Endothelial cell of umbilical vein (primary cell): Measurements from ENCODE around the gene GPR148.
"Not testable (repeated sequence)": the region's sequence is repeated elsewhere in the genome, so short reads cannot be mapped to it uniquely, and the experiment has no call there.

Source experiments
- EZH2 ChIP-seq: IDR thresholded peaks from 2 replicates; pipeline ENCODE4 v1.6.1; 2012; ENCODE audit warnings: borderline replicate concordance, low read depth, mild to moderate bottlenecking, moderate library complexity, low read length, inconsistent platforms; ENCODE audit not compliant: severe bottlenecking
- FOS ChIP-seq: IDR thresholded peaks from 2 replicates; pipeline ENCODE4 v1.6.1; 2011; ENCODE audit warnings: mild to moderate bottlenecking, low read length, moderate library complexity, borderline replicate concordance; ENCODE audit not compliant: insufficient read depth
- GATA2 ChIP-seq: IDR thresholded peaks from 2 replicates; pipeline ENCODE4 v1.7.0; 2011; ENCODE audit warnings: low read depth, mild to moderate bottlenecking, moderate library complexity, mixed read lengths, low read length; ENCODE audit not compliant: insufficient read length, insufficient read depth
- JUN ChIP-seq: IDR thresholded peaks from 2 replicates; pipeline ENCODE4 v1.6.1; 2011; ENCODE audit warnings: borderline replicate concordance, low read depth; ENCODE audit not compliant: insufficient read length, insufficient read depth
- MAX ChIP-seq: IDR thresholded peaks from 2 replicates; pipeline ENCODE4 v1.6.1; 2011; ENCODE audit not compliant: insufficient read depth, insufficient read length
- MYC ChIP-seq: IDR thresholded peaks from one replicate; pipeline ENCODE4 v1.6.1; 2011; ENCODE audit warnings: mild to moderate bottlenecking, low read depth, low read length
- POLR2A ChIP-seq: IDR thresholded peaks from 2 replicates; pipeline ENCODE4 v1.6.1; 2012; ENCODE audit warnings: low read depth, mild to moderate bottlenecking, control low read depth, low read length
- POLR2AphosphoS5 ChIP-seq: IDR thresholded peaks from 2 replicates; pipeline ENCODE4 v1.6.1; 2012; ENCODE audit warnings: low read depth, mild to moderate bottlenecking, control low read depth, low read length, moderate library complexity; ENCODE audit not compliant: insufficient read depth
- TF ChIP-seq, protein P1 (sequence below), 2 donors: IDR thresholded peaks; 1 replicate in 1 of 2; 2 replicates in 1 of 2; pipeline ENCODE4 v1.5.1; 2011; ENCODE audit warnings: low read length in 2 of 2, mild to moderate bottlenecking in 2 of 2, moderate library complexity in 2 of 2, control low read depth in 1 of 2, inconsistent platforms in 1 of 2, low read depth in 1 of 2; ENCODE audit not compliant: insufficient read depth in 1 of 2; ENCODE audit errors: extremely low read depth in 1 of 2

GRCh38 chr2:130692041-130692770, 36.7 kb upstream of the GPR148 start:
- not testable (repeated sequence) for TF ChIP-seq MAX, POLR2A, EZH2, POLR2AphosphoS5, MYC, FOS, GATA2, JUN
- TF ChIP-seq, protein P1, sequence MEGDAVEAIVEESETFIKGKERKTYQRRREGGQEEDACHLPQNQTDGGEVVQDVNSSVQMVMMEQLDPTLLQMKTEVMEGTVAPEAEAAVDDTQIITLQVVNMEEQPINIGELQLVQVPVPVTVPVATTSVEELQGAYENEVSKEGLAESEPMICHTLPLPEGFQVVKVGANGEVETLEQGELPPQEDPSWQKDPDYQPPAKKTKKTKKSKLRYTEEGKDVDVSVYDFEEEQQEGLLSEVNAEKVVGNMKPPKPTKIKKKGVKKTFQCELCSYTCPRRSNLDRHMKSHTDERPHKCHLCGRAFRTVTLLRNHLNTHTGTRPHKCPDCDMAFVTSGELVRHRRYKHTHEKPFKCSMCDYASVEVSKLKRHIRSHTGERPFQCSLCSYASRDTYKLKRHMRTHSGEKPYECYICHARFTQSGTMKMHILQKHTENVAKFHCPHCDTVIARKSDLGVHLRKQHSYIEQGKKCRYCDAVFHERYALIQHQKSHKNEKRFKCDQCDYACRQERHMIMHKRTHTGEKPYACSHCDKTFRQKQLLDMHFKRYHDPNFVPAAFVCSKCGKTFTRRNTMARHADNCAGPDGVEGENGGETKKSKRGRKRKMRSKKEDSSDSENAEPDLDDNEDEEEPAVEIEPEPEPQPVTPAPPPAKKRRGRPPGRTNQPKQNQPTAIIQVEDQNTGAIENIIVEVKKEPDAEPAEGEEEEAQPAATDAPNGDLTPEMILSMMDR (IDR thresholded peaks at IDR 0.05; ENCODE audit: extremely low read depth in 1 of 2, insufficient read depth in 1 of 2, low read depth in 1 of 2, low read length in 2 of 2) = not testable (repeated sequence)
